Measurements from ENCODE around the gene TMPRSS6. TPM values are rescaled to one million over a fixed set of nuclear protein-coding genes. Genes with fewer than 3 reads are reported as not detected.

The TMPRSS6 gene
- total RNA-seq, 2 experiments from 2014 or later, result 17.6 to 20.2 TPM

DNA sequence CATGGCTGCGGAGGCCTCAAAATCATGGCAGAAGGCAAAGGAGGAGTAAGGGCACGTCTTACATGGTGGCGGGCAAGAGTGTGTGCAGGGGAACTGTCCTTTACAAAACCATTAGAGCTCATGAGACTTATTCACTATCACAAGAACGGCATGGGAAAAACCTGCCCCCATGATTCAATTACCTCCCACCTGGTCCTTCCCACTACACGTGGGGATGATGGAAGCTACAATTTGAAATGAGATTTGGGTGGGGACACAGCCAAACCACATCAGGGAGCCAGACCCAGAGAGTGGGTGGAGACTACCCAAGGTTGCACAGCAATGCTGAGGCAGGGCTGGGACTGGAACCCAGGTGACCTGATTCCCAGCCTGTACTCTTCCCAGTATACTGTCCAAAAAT is 8.6 kb upstream of the TMPRSS6 start:
- H3K4me1 Mint-ChIP-seq, result peaks cover 62% of the 10 kb centered on the region
- peak overlapping the region; percentile 61 for H3K27ac Mint-ChIP-seq
- intact Hi-C loops (cut with DNase I, micrococcal nuclease), result no loop called here
- POLR2A ChIA-PET, result no interaction called here
- no peaks in the 10 kb centered on the region for H3K9me3 Mint-ChIP-seq (ENCODE audit: low read depth)
- ATAC-seq (no peak), DNase-seq (no peak)
- H3K27me3 Mint-ChIP-seq, result no peaks in the 10 kb centered on the region
- no peak overlapping the region for H3K4me3 Mint-ChIP-seq
- H3K36me3 Mint-ChIP-seq (ENCODE audit: low read depth), result peaks cover 19% of the 10 kb centered on the region
- CTCF ChIA-PET, result interaction anchor here (0.6 to 1.2 kb wide), 3 partner anchors 38 to 86 kb away, joined by 3 to 4 read pairs (median 3); no protein-coding TSS in a partner anchor

DNA sequence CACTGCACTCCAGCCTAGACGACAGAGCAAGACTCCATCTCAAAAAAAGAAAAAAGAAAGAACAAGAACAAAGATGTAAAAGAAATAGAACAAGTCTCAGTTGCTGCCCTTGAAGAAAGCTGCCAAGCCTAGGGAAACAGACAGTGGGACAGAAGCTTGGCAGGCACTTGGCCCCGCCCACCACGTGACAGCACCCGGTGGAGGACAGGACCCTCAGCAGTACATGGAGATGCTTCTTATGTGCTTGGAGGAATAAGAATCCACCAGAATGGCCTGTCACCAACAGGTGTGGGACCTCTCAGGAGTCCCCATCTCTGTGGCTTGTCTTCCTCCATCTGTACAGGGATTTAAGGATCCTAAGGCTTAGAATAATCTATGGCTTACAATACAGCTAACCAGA is 7.6 kb upstream of the TMPRSS6 start:
- intact Hi-C loops (cut with DNase I, micrococcal nuclease), result no loop called here
- H3K36me3 Mint-ChIP-seq (ENCODE audit: low read depth), result peaks cover 16% of the 10 kb centered on the region
- no peak overlapping the region for H3K4me3 Mint-ChIP-seq
- no peak for DNase-seq
- H3K9me3 Mint-ChIP-seq (ENCODE audit: low read depth), result no peaks in the 10 kb centered on the region
- POLR2A ChIA-PET, result no interaction called here
- CTCF ChIA-PET, result no interaction called here
- ATAC-seq, result no peak
- no peak overlapping the region for H3K27ac Mint-ChIP-seq
- no peaks in the 10 kb centered on the region for H3K27me3 Mint-ChIP-seq
- H3K4me1 Mint-ChIP-seq, result peaks cover 53% of the 10 kb centered on the region

DNA sequence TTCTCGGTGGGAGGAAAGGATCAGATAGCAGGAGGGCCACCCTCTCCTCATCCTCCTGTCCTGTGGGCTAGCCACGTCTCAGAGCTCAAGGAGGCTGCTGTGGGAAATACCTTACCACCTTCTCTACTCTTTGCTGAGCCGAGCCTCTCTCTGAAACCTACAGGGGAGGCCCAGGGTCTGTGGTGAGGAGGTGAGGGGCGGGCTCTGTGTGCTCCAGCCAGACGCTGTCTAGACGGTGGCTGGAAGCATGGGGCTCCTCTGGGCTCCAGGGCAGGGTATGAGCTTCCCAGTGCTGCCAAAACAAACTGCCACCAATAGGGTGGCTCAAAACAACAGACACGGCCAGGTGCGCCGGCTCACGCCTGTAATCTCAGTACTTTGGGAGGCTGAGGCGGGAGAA is 5.5 kb upstream of the TMPRSS6 start:
- H3K27ac Mint-ChIP-seq, result no peak overlapping the region
- H3K27me3 Mint-ChIP-seq, result no peaks in the 10 kb centered on the region
- DNase-seq (no peak), ATAC-seq (no peak)
- intact Hi-C loops (cut with DNase I, micrococcal nuclease), result no loop called here
- peaks cover 35% of the 10 kb centered on the region for H3K4me1 Mint-ChIP-seq
- ChIA-PET CTCF (interaction anchor here (1.5 to 1.6 kb wide), 2 partner anchors 8 to 58 kb away, joined by 3 to 5 read pairs; no protein-coding TSS in a partner anchor), POLR2A (no interaction called here)
- peaks cover 15% of the 10 kb centered on the region for H3K36me3 Mint-ChIP-seq (ENCODE audit: low read depth)
- no peaks in the 10 kb centered on the region for H3K9me3 Mint-ChIP-seq (ENCODE audit: low read depth)
- no peak overlapping the region for H3K4me3 Mint-ChIP-seq

DNA sequence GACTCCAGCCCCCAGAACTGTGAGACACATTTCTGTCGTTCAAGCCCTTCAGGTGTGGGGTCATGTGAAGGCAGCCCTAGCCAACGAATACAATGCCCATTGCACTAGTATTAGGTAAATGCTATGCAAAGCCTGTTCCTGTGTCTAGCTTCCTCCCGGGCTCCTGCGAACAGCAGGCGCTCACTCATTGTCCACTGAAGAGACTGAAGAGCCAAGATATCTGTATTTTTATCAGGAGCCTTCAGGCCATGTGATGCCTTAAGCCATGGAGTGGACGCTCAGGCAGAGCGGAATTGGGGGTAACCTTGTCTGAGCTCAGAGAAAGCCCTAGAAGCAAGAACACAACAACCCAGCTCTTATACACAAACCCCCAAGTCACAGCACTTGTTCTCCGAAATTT is 4.2 kb upstream of the TMPRSS6 start:
- intact Hi-C loops (cut with DNase I, micrococcal nuclease), result no loop called here
- no peak overlapping the region for H3K4me3 Mint-ChIP-seq
- no peaks in the 10 kb centered on the region for H3K9me3 Mint-ChIP-seq (ENCODE audit: low read depth)
- POLR2A ChIA-PET, result no interaction called here
- peaks cover 24% of the 10 kb centered on the region for H3K4me1 Mint-ChIP-seq
- peaks cover 5% of the 10 kb centered on the region for H3K36me3 Mint-ChIP-seq (ENCODE audit: low read depth)
- DNase-seq (no peak), ATAC-seq (no peak)
- CTCF ChIA-PET, result interaction anchor here (1.5 to 1.6 kb wide), 2 partner anchors 9 to 59 kb away, joined by 3 to 5 read pairs; no protein-coding TSS in a partner anchor
- no peaks in the 10 kb centered on the region for H3K27me3 Mint-ChIP-seq
- H3K27ac Mint-ChIP-seq, result peak overlapping the region; percentile 34

DNA sequence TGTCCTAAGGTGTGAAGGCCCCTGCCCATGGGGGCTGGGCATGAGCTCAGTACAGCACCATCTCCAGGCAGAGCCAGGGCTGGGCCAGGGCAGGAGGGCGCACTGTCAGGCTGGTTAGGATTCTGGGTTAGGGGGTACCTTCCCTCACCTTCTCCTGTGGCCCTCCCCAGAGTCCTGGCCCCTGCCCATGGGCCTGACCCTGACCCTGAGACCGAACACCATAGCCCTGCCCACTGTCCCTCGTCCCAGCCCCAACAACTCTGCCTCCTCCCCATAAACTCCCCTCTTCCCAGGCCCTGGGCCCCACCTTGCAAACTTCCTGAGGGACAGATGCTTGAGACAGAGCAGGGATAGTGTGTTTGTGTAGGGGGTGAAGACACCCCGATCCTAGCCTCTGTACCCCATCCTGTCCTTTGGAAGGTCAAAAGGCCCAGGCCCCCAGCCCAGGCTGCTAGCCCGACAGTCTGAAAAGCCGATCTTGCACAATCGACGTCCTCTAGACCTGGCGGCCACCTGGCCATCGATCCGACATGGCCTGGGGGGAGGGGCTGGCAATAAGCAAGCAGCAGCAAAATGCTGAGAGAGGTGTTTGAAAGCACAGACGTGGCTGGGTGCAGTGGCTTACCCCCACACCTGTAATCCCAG is 2.7 kb upstream of the TMPRSS6 start:
- Mint-ChIP-seq H3K9me3 (ENCODE audit: low read depth) (no peaks in the 10 kb centered on the region), H3K27me3 (no peaks in the 10 kb centered on the region), H3K4me3 (no peak overlapping the region), H3K4me1 (peaks cover 11% of the 10 kb centered on the region), H3K36me3 (ENCODE audit: low read depth) (no peaks in the 10 kb centered on the region), H3K27ac (no peak overlapping the region)
- POLR2A ChIA-PET, result no interaction called here
- DNase-seq (no peak), ATAC-seq (no peak)
- CTCF ChIA-PET, result no interaction called here
- intact Hi-C loops (cut with DNase I, micrococcal nuclease), result no loop called here

DNA sequence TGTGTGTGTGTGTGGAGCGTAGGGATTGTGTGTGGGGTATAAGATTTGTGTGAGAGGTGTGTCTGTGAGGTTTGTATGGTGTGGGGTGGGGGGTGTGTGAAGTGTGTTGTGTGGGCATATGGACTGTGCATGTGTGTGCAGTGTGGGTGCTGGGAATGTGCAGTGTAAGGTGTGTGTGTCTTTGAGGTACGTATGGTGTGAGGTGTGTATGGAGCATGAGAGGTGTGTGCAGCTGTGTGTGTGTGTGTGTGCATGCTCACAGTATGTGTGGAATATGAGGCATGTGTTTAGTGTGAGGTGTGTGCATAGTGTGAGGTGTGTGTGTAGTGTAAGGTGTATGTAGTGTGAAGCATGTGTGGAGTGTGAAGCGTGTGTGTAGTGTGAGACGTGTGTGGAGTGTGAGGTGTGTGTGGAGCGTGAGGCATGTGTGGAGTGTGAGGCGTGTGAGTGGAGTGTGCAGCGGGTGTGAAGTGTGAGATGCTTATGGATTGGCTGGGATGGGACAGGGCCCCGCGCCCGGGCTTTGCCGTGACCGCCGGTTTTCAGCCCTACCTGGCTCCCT is 1.7 kb upstream of the TMPRSS6 start:
- Mint-ChIP-seq H3K36me3 (ENCODE audit: low read depth) (no peaks in the 10 kb centered on the region), H3K27ac (peak overlapping the region; percentile 4), H3K4me3 (no peak overlapping the region), H3K9me3 (ENCODE audit: low read depth) (no peaks in the 10 kb centered on the region), H3K27me3 (no peaks in the 10 kb centered on the region), H3K4me1 (peaks cover 9% of the 10 kb centered on the region)
- ChIA-PET CTCF (no interaction called here), POLR2A (no interaction called here)
- no peak for DNase-seq
- intact Hi-C loops (cut with DNase I, micrococcal nuclease), result no loop called here
- ATAC-seq, result no peak

DNA sequence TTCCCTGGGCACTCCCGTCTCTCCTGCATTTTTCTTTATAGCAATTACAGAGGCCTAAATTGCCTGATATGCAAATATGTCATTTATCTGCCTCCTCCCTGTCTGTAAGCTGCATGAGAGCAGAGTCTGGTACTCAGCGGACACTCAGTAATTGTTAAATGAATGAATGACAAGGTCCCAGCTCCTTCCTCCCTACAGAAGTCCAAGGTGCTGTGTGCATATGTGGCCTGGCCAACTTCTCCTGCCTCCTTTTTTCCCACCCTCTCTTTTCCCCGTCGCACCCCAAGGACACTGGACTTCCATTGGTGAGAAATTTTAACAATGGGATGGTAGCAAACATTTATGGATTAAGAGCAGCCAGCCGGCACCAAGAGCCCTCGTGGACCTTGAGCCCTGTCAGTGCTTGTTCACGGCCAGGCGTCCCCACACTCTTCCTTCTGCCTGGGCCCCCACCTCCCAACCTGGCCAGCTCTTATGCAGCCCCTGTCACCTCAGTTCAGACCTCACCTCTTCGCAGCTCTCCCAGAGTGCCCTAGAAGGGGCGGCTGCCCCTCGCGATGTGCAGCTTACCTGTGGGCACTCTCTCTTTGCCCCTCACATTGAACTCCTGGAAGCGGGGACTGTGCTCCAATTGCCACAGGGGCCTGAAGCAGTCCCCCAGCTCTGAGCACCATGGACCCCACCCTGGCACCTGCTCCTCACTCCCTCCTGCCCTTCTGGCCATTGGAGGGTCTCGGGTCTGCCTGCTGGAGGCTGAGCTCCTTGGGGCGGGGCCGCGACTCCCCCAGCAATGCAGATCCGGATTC is 1.5 kb downstream of the TMPRSS6 start:
- Mint-ChIP-seq H3K9me3 (ENCODE audit: low read depth) (no peaks in the 10 kb centered on the region), H3K4me1 (peaks cover 8% of the 10 kb centered on the region), H3K27me3 (no peaks in the 10 kb centered on the region), H3K27ac (peak overlapping the region; percentile 33), H3K4me3 (no peak overlapping the region), H3K36me3 (ENCODE audit: low read depth) (no peaks in the 10 kb centered on the region)
- no peak for DNase-seq
- ChIA-PET CTCF (interaction anchor here (0.6 to 0.8 kb wide), 2 partner anchors 17 to 28 kb away, joined by 3 to 4 read pairs; no protein-coding TSS in a partner anchor), POLR2A (no interaction called here)
- intact Hi-C loops (cut with DNase I, micrococcal nuclease), result no loop called here
- no peak for ATAC-seq

DNA sequence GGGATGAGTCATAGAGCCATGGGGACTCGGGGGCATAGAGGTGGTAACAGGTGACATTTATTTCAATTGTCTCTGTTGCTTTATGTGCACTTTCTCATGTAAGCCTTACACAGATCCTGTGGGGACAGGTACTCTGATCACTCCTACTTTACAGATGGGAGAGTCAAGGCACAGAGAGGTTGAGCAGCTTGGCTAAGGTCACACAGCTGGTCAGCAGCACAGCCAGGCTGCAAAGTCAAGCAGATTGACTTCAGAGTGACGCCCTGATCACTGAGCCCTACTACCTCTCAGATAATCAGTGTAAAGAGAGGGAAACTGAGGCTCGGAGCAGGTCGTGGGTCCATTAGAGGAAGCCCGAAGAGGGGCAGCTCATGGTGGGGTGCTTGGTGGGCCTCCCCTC is 3.5 kb downstream of the TMPRSS6 start:
- ChIA-PET CTCF (interaction anchor here (0.6 to 1.2 kb wide), 2 partner anchors 14 to 330 kb away, joined by 3 to 5 read pairs; no protein-coding TSS in a partner anchor), POLR2A (no interaction called here)
- H3K4me1 Mint-ChIP-seq, result peaks cover 8% of the 10 kb centered on the region
- ATAC-seq, result no peak
- no peaks in the 10 kb centered on the region for H3K36me3 Mint-ChIP-seq (ENCODE audit: low read depth)
- no peaks in the 10 kb centered on the region for H3K27me3 Mint-ChIP-seq
- DNase-seq, result no peak
- no peaks in the 10 kb centered on the region for H3K9me3 Mint-ChIP-seq (ENCODE audit: low read depth)
- intact Hi-C loops (cut with DNase I, micrococcal nuclease), result no loop called here
- no peak overlapping the region for H3K4me3 Mint-ChIP-seq
- H3K27ac Mint-ChIP-seq, result no peak overlapping the region

DNA sequence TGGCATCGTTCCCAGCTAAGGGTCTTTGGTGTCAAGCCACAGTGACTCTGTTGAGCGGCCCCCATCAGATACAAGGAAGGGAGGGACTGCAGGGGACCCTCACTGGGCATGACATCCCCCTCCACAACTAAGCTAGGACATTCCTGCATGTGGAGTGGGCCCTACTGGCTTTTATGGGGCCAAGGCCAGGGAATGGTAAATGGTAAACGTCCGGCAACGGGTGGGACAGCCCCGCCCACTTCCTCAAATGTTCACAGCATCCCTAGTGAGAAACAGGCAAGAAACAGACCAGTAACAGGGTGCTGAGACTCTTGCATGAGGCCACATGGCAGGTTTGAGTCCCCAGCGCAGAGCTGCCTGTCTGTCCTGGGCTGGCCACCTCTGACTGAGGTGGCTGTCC is 4.4 kb downstream of the TMPRSS6 start:
- CTCF ChIA-PET, result no interaction called here
- no peak overlapping the region for H3K27ac Mint-ChIP-seq
- no peaks in the 10 kb centered on the region for H3K27me3 Mint-ChIP-seq
- POLR2A ChIA-PET, result interaction anchor here (0.5 kb wide), 1 partner anchor 22 kb away, joined by 3 read pairs; no protein-coding TSS in a partner anchor
- ATAC-seq (no peak), DNase-seq (no peak)
- H3K4me3 Mint-ChIP-seq, result no peak overlapping the region
- peaks cover 13% of the 10 kb centered on the region for H3K4me1 Mint-ChIP-seq
- no peaks in the 10 kb centered on the region for H3K9me3 Mint-ChIP-seq (ENCODE audit: low read depth)
- intact Hi-C loops (cut with DNase I, micrococcal nuclease), result no loop called here
- H3K36me3 Mint-ChIP-seq (ENCODE audit: low read depth), result no peaks in the 10 kb centered on the region

DNA sequence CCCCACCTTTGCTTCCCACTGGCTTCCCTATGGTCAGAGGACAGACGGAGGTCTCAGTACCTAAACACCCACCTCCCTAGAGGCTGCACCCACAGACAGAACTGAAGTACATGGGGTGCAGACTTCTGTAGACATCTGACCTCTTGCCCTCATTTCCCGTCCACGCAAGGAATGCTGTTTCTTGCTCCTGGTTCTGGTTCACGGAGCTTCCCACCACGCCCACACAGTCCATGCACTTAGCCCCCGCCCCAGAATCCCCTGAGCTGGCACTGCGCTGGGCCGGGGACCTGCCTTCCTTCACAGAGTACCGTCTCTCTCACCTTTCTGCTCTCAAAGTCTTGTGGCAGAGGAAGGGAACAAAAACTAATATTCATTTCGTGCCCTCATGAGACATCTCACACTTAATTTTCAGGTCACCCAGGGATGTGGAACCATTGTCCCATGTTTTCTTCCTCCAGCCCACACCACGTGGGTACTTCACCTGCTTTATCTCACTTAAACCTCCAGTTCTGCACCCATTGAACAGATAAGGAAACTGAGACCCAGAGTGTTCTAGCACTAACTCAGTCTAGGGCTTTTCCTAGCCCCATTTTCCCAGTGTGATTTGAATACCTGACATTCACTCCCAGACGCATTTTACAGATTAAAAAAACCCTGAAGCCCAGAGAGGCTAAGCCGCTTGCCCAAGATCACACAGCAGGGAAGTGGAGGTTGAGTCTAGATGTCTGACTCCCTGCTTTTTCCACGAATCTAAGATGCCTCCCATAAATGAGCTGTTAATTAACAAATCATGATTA is 5.7 kb downstream of the TMPRSS6 start:
- DNase-seq (no peak), ATAC-seq (no peak)
- POLR2A ChIA-PET, result interaction anchor here (0.6 kb wide), 1 partner anchor 21 kb away, joined by 3 read pairs; no protein-coding TSS in a partner anchor
- H3K27ac Mint-ChIP-seq, result no peak overlapping the region
- no peaks in the 10 kb centered on the region for H3K36me3 Mint-ChIP-seq (ENCODE audit: low read depth)
- CTCF ChIA-PET, result interaction anchor here (0.6 kb wide), 1 partner anchor 9 kb away, joined by 3 read pairs; no protein-coding TSS in a partner anchor
- peaks cover 20% of the 10 kb centered on the region for H3K4me1 Mint-ChIP-seq
- intact Hi-C loops (cut with DNase I, micrococcal nuclease), result no loop called here
- H3K4me3 Mint-ChIP-seq, result no peak overlapping the region
- no peaks in the 10 kb centered on the region for H3K9me3 Mint-ChIP-seq (ENCODE audit: low read depth)
- no peaks in the 10 kb centered on the region for H3K27me3 Mint-ChIP-seq

DNA sequence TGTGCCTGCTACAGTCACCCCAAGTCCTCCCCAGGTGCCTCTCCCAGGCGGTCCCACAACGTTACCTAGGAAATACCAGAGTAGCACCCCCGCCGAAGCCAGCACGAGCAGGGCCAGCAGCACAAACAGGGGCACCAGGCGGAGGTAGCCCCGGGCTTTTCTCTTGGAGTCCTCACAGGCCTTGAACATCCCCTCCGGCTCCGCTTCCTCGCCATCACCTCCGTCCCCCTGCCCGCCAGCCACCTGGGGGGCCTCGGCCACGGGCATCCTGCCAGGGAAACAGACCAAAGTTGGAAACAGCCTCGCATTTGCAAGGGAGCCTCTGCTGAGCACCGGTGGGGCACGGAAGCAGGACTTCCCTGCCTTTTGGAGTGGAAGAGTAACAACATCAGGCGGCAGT is 6.4 kb downstream of the TMPRSS6 start:
- Mint-ChIP-seq H3K27ac (no peak overlapping the region), H3K27me3 (peaks cover 3% of the 10 kb centered on the region), H3K36me3 (ENCODE audit: low read depth) (peaks cover 1% of the 10 kb centered on the region), H3K9me3 (ENCODE audit: low read depth) (no peaks in the 10 kb centered on the region), H3K4me3 (no peak overlapping the region), H3K4me1 (peaks cover 23% of the 10 kb centered on the region)
- POLR2A ChIA-PET, result no interaction called here
- DNase-seq (no peak), ATAC-seq (no peak)
- intact Hi-C loops (cut with DNase I, micrococcal nuclease), result no loop called here
- CTCF ChIA-PET, result interaction anchor here (0.6 kb wide), 1 partner anchor 8 kb away, joined by 3 read pairs; no protein-coding TSS in a partner anchor
